HT-29 (cell line): ENCODE measurements around the gene MRPS24. TPM values are rescaled to one million over a fixed set of nuclear protein-coding genes. Genes with fewer than 3 reads are reported as not detected.

Experiments
- DNase-seq: peaks from one replicate; pipeline ENCODE4 v3.0.0-alpha.2; 2015; ENCODE audit warnings: low spot score
- total RNA-seq: library from RNA; depleted of rRNA; stranded (reverse); fragments of >200 nt; shearing (Covaris generic); gene quantifications from 2 replicates; pipeline ENCODE4 v1.2.3, GENCODE V29; 2014

The MRPS24 gene
- total RNA-seq, 1 experiment from 2014 or later: 203 TPM

GRCh38 chr7:43877968-43878864 is 8.9 kb upstream of the MRPS24 start:
- no peak for DNase-seq

GRCh38 chr7:43876976-43877745 is 7.8 kb upstream of the MRPS24 start:
- DNase-seq: no peak

- no peak for DNase-seq
Measured at GRCh38 chr7:43876241-43876640, 6.9 kb upstream of the MRPS24 start.

GRCh38 chr7:43873300-43873699 is 4.0 kb upstream of the MRPS24 start:
- DNase-seq: no peak

- no peak for DNase-seq
Measured at GRCh38 chr7:43872406-43873110, 3.2 kb upstream of the MRPS24 start.

GRCh38 chr7:43871064-43871463 is 1.7 kb upstream of the MRPS24 start:
- DNase-seq: no peak

GRCh38 chr7:43870316-43870715 is 999 bp upstream of the MRPS24 start:
- no peak for DNase-seq

- DNase-seq: no peak
Measured at GRCh38 chr7:43869867-43870240, 537 bp upstream of the MRPS24 start.

GRCh38 chr7:43868681-43869005 is 674 bp downstream of the MRPS24 start:
- DNase-seq: peak; percentile 5

GRCh38 chr7:43868181-43868580 is 1.1 kb downstream of the MRPS24 start:
- no peak for DNase-seq

- no peak for DNase-seq
Measured at GRCh38 chr7:43865277-43865676, 4.0 kb downstream of the MRPS24 start.

GRCh38 chr7:43864126-43864525 is 5.2 kb downstream of the MRPS24 start:
- DNase-seq: no peak

- no peak for DNase-seq
Measured at GRCh38 chr7:43856996-43857395, 12.3 kb downstream of the MRPS24 start.

GRCh38 chr7:43856316-43856715 is 13.0 kb downstream of the MRPS24 start:
- DNase-seq: no peak

GRCh38 chr7:43855176-43855575 is 14.1 kb downstream of the MRPS24 start:
- DNase-seq: no peak

- no peak for DNase-seq
Measured at GRCh38 chr7:43851805-43852204, 17.5 kb downstream of the MRPS24 start.

GRCh38 chr7:43850348-43851116 is 18.8 kb downstream of the MRPS24 start:
- DNase-seq: no peak

GRCh38 chr7:43849047-43849446 is 20.3 kb downstream of the MRPS24 start:
- no peak for DNase-seq

GRCh38 chr7:43847496-43847895 is 21.8 kb downstream of the MRPS24 start:
- no peak for DNase-seq

GRCh38 chr7:43844662-43845061 is 24.7 kb downstream of the MRPS24 start:
- no peak for DNase-seq

GRCh38 chr7:43844257-43844656 is 25.1 kb downstream of the MRPS24 start:
- no peak for DNase-seq

GRCh38 chr7:43843296-43843695 is 26.0 kb downstream of the MRPS24 start:
- DNase-seq: no peak
